ENCODE data around the gene COL4A2.

Gene COL4A2

GRCh38 chr13:110329798-110330461 is 22.8 kb downstream of the COL4A2 start (continued):
- TF ChIP-seq ZNF398 (tag by site-specific recombination; IDR thresholded peaks at IDR 0.05) (no peak), ZNF366 (tag by site-specific recombination; conservative IDR thresholded peaks at IDR 0.05) (0 out of 2 replicates have a peak, but pooled peaks have one; percentile 23), ZNF280C (tag by site-specific recombination; IDR thresholded peaks at IDR 0.05) (no peak), ZNF837 (tag by site-specific recombination; IDR thresholded peaks at IDR 0.05) (no peak), PRDM10 (tag by site-specific recombination; IDR thresholded peaks at IDR 0.05) (peak; percentile 66)

- H3K4me1 ChIP-seq (ENCODE audit: control insufficient read depth, insufficient read depth, low read length), result peaks cover 4% of the 10 kb centered on the region; the same call in 1 of the 2 replicates
Observed at GRCh38 chr13:110330491-110331011, 23.5 kb downstream of the COL4A2 start.

More at GRCh38 chr13:110330491-110331011, 23.5 kb downstream of the COL4A2 start:
- CTCF ChIA-PET, result interaction anchor here (0.6 kb wide), 1 partner anchor 20 kb away, joined by 3 read pairs; no protein-coding TSS in a partner anchor
- Histone ChIP-seq H3K27ac (ENCODE audit: extremely low read depth, low read depth, low read length) (no peak overlapping the region), H3K4me3 (ENCODE audit: low read depth, low read length) (no peak overlapping the region), H3K9me3 (ENCODE audit: control insufficient read depth, insufficient read depth, low read depth, low read length) (no peaks in the 10 kb centered on the region), H3K36me3 (ENCODE audit: control insufficient read depth in 2 of 2, insufficient read depth in 1 of 2, low read length in 2 of 2) (no peaks in the 10 kb centered on the region)
- POLR2A ChIA-PET, result no interaction called here
- TF ChIP-seq ZNF600 (tag by site-specific recombination; IDR thresholded peaks at IDR 0.05) (no peak), ZNF677 (tag by site-specific recombination; IDR thresholded peaks at IDR 0.05) (no peak), ZNF571 (tag by site-specific recombination; IDR thresholded peaks at IDR 0.05) (no peak), PRDM4 (tag by site-specific recombination; IDR thresholded peaks at IDR 0.05) (no peak), ZNF121 (tag by site-specific recombination; IDR thresholded peaks at IDR 0.05) (no peak), ZNF548 (tag by site-specific recombination; IDR thresholded peaks at IDR 0.05) (no peak)
